AG04449 (cell line): Measurements from ENCODE around the gene IMMP2L.

Source experiments
- CTCF ChIA-PET: fragments of 350-600 bp; formaldehyde crosslinking; extraction: SDS; loops from one replicate; lab custom pipeline; 2021; ENCODE audit warnings: antibody characterized with exemption; lab: Yijun Ruan, JAX
- POLR2A ChIA-PET: fragments of 400-600, 350-600 bp; formaldehyde crosslinking; extraction: SDS; loops from one replicate; lab custom pipeline; 2020; ENCODE audit warnings: antibody characterized with exemption, inconsistent platforms; lab: Yijun Ruan, JAX
- DNase-seq: peaks from one replicate; pipeline ENCODE4 v3.0.0-alpha.2; 2010; ENCODE audit warnings: low read depth, low spot score
- H3K4me3 ChIP-seq: 2 replicates; pipeline ENCODE4 v1.5.1; 2011; ENCODE audit warnings: low read depth, mild to moderate bottlenecking, control low read depth, low read length
- CTCF ChIP-seq: IDR thresholded peaks from one replicate; pipeline ENCODE4 v1.5.1; 2011; ENCODE audit warnings: mild to moderate bottlenecking, moderate library complexity, low read length, control low read depth, inconsistent platforms; ENCODE audit not compliant: insufficient read depth; ENCODE audit errors: missing control alignments

Gene IMMP2L

DNA sequence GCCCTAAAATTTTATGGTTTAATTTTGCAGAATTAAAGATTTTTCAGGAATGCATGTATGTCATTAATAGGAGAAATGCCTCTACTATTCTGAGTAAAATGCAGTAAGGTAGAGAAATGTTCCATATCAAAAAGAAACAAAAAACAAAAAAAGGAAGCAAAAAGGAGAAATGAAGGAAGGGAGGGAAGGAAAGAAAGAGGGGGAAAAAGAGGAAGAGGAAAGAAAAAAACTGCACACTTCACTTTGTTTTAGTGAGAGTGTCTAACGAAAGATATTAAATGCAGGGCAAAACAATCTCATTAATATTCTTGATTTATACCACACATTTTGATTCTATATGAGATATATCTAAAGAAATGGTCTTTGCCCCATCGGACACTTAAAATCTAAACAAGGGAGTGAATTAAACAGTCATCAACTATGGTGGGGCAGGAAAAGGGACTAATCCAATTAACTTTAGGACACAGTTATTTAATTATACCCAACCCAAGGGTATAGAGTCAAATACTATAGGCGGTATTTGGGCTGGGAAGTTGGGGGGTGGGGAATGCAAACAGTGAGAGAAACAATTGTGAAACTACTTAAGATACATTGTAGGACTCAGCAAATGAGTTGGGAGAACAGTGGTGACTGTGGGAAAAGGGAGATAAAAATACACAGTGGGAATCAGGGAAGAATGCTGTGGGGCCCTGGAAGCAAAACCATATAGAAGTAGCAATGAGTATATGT lies 27.0 kb downstream of the IMMP2L start:
- no peak overlapping the region for H3K4me3 ChIP-seq
- TF ChIP-seq CTCF, result no peak
- DNase-seq, result no peak
- ChIA-PET POLR2A (no interaction called here), CTCF (no interaction called here)

GRCh38 chr7:111532625-111533024 lies 29.7 kb downstream of the IMMP2L start:
- CTCF ChIA-PET, result interaction anchor here (1.0 kb wide), 1 partner anchor 322 kb away, joined by 3 read pairs; no protein-coding TSS in a partner anchor
- DNase-seq, result peak; percentile 10
- no peak for TF ChIP-seq CTCF
- POLR2A ChIA-PET, result no interaction called here
- no peak overlapping the region for H3K4me3 ChIP-seq

GRCh38 chr7:111531993-111532392 lies 30.3 kb downstream of the IMMP2L start:
- CTCF ChIA-PET, result no interaction called here
- POLR2A ChIA-PET, result no interaction called here
- no peak for TF ChIP-seq CTCF
- DNase-seq, result no peak
- no peak overlapping the region for H3K4me3 ChIP-seq

GRCh38 chr7:111530356-111530668 lies 32.0 kb downstream of the IMMP2L start:
- H3K4me3 ChIP-seq, result no peak overlapping the region
- CTCF ChIA-PET, result no interaction called here
- POLR2A ChIA-PET, result no interaction called here

DNA sequence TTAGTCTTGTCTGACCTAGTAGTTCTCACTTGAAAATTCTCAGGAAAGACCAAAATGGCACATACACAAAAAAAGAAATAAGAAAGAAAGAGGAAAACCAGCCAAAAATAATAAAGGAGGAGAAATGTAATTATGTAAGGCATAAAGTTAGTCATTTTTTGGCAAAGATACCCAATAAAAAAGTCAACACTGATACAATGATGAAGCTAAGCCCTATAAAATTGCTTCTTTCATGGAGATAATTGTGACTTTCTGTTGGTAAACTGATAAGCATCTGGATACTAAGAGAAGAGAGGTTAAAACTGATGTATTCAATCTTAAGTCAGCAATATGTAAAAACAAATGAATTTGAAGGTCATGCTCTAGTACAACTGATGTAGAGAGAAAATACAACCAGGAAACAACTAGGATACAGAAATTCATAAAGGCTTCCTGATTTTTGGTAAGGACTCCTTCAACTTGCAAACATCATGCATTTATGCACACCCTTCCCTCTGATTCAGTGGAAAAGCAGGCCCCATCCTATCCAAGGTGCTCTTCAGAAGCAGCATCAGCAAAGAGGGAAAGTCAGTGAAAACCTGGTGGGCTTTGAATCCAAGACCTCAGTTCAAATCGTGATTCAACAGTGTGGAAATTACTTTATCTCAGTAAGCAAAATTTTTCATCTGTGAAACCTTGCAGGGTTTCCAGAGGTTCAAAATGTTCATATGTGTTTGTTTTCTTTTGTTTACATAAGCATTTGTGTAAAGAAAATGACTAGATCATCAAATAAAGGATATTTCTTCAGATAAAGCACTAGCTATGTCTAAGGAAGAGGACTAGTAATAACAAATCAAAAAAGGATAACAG lies 32.6 kb downstream of the IMMP2L start:
- TF ChIP-seq CTCF, result no peak
- CTCF ChIA-PET, result no interaction called here
- DNase-seq, result no peak
- H3K4me3 ChIP-seq, result no peak overlapping the region
- POLR2A ChIA-PET, result no interaction called here

More at GRCh38 chr7:111530356-111530668, 32.0 kb downstream of the IMMP2L start:
- TF ChIP-seq CTCF, result no peak
- no peak for DNase-seq

GRCh38 chr7:111528331-111528730 lies 34.0 kb downstream of the IMMP2L start:
- DNase-seq, result no peak
- POLR2A ChIA-PET, result no interaction called here
- CTCF ChIA-PET, result no interaction called here
- no peak overlapping the region for H3K4me3 ChIP-seq
- TF ChIP-seq CTCF, result no peak
